K562 treated with DMSO at 1 percent for 4 hours (cell line): ENCODE measurements around the gene ULK4. TPM values are rescaled to one million over a fixed set of nuclear protein-coding genes. Genes with fewer than 3 reads are reported as not detected.

Experiments used
- total RNA-seq: library from RNA; unstranded; fragments of 300-600 nt; gene quantifications from 2 replicates; pipeline ENCODE4 v1.2.3, GENCODE V29; 2022; ENCODE audit not compliant: insufficient read depth

ULK4 gene
- total RNA-seq = not detected in 2 replicates

DNA sequence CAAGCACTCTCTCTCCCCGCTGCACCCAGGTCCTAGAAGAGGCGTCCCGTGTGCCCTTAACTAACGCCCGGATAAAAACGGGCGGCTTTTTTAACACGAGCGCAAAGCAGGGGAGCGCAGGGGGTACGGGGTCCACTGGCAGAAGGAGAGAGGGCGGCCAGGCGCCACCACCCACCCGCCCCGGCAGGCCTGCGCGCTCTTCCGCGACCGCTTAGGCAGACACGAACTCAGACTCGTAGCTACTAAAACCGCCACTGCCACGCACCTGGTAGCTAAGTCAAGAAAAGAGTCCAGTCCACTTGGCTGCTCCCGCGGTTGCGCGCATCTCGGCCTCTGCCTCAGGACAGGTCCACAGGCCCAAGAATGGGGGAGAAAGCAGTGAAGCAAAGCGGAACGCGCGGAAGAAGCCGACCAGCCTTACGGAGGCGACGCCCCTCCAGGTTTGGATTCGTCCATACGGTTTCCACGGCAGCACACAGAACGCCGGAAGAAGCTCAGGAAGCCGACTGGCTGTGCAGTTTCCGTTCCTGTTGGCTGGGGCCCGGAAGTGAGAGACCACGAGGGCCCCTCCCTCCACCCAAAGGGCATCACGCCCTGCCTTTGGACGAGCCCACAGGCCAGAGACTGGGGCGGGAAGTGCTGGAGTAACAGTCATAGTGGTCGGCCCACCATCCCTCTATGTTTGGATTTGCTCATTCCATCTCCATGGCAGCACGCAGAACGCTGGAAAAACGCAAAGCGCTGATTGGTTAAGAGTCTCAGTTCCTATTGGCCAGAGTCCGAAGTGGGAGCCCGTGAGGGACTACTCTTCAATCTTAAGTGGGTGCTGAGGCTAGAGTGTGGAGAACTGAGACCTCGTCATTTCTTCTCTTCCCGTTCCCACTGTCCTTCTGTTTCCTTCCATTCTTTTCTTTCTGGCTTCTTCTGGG is at the start of gene ULK4:
ULK4 (minus strand) TSS at position 353 of the 929 bp plus-strand sequence. CDS start 7,344 bp downstream, outside the sequence.

DNA sequence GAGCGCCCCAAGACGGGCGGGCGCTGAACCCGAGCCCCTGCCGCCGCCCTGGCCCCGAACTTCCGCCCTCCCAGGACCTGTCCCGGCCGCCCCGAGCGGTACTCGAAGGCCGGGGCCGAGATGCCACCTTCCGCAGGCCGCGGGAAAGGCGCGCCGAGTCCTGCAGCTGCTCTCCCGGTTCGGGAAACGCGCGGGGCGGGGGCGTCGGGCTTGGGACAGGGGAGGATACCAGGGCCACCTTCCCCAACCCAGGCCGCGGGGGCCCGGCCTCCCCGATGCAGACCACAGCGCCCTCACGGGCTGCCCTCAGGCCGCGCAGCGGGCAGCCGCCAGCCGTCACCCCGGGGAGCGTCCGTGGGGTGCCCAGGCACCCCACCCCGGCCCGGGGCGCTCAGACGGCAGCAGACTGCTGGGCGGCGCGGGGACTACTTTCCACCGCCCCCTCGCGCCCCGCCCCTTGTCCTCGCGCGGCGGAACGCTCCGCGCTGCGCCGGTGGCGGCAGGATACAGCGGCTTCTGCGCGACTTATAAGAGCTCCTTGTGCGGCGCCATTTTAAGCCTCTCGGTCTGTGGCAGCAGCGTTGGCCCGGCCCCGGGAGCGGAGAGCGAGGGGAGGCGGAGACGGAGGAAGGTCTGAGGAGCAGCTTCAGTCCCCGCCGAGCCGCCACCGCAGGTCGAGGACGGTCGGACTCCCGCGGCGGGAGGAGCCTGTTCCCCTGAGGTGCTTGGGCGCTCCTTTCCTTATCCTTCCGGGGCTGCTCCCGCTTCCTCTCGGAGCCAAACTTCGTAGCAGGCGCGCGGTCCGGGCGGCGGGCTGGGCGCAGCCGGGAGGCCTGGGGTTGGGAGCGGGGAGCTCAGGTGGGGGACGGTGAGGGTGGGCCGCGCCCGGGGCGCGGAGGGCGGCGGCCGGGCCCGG is 762.7 kb downstream of the ULK4 start, which contains the start of gene CTNNB1:
CTNNB1 (plus strand) TSS at position 556 of the 916 bp plus-strand sequence. CDS start 24,564 bp downstream, outside the sequence.

Other genes with a start within 250 kb of the ULK4 start
- gene TRAK1, start 129.3 kb upstream of the ULK4 start, total RNA-seq = 20.1 and 26.0 TPM in 2 replicates